CD4-positive, alpha-beta T cell treated with Interleukin-15 for 1 hour (primary cell): ENCODE data around the gene PICK1.
"Not testable (repeated sequence)": the region's sequence is repeated elsewhere in the genome, so short reads cannot be mapped to it uniquely, and the experiment has no call there.

Experiments
- DNase-seq: peaks from one replicate; pipeline ENCODE4 v3.0.0-alpha.2; 2020

The PICK1 gene

DNA sequence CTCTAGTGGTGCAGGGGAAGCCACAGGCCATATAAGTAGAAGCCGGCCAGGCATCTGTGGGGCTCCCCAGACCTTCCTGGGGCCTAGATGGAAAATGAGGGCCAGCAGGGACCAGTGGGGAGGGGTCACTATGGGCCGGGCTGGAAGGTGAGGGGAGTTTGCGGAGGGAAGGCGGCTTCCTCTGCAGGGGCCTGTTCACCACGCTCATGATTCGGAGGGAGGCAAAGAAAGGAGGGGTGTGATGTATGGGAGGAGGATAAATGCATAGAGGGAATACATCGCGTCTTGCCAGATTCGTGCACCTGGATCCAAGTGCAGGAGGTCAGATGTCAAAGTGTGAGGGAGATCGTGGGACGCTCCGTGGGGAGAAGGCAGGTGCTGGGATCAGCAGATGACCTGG, 19.9 kb downstream of the PICK1 start:
- no peak for DNase-seq

DNA sequence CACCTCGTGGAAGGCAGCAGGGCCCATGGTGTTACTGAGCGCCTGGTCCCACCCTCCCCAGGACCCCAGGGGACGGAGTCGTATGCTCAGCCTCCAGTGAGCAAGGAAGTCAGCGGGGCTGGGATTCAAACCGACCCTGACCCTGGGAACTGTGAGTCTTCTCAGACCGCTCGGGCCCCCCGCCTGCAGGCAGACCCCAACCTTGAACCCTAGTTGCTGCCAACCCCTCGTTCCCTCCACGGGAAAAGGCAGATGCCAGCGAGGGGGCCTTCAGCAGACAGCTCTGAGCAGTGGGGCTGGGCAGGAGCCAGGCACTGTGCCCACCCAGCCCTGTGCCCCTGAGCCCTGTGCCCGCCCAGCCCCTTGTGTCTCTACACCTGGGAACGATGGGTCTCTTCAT, 20.4 kb downstream of the PICK1 start:
- DNase-seq: no peak

DNA sequence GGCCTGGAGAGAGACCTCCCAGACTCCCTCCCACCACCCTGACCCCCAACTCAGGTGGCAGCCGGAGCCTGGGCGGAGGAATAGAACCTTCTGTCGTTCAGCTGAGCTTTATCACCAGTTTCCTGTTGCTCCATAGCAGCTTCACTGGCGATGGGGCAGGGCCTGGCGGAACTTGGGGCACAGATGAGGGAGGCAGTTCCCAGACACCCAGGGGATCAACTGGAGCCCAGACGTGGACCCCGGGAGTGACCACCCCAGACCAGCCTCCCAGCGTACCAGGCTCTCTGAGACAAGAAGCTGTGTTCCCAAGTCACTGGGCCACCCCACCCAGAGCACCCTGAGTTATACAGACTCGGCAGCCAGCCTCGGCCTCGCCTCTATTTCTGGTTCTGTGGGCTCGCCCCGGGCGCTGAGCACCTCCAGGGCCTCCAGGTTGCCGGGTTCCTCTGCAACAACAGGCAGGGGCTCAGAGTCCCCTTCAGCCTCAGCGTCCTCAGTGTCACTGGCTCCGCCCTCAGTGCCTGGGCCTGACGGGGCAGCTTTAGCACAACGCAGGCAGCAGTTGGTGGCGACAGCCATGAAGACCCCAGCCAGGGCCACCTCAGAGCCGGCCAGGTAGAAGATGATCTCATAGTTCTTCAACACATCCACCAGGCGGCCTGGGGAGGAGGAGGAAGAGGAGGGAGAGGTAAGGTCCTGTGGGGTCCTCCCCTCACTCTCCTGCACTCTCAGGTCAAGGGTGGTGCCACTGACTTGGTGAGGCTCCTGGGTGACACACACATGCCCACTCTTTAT, 21.0 kb downstream of the PICK1 start:
- DNase-seq: no peak

- DNase-seq: not testable (repeated sequence)
Observed at GRCh38 chr22:38079208-38079607, 22.0 kb downstream of the PICK1 start.

DNA sequence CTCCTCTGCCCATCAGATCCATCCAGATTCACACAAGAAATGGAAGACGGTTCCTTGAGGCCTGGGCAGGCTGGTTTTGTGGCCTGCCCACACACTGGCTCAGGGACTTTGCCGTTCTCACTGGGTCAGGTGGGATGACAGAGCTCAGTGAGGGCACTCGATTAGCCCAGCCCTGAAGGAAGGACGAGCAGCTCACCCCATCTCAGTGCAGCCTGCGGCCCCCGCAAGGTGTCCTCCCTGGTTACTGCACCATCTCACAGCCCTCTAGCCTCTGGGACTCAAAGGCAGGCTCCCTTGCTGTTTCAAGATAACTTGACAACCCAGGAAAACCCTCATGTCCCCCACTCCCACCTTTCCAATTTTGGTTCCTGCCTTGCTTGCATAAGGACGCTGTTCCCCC, 22.6 kb downstream of the PICK1 start:
- DNase-seq: no peak

GRCh38 chr22:38080474-38080849, 23.3 kb downstream of the PICK1 start:
- no peak for DNase-seq

DNA sequence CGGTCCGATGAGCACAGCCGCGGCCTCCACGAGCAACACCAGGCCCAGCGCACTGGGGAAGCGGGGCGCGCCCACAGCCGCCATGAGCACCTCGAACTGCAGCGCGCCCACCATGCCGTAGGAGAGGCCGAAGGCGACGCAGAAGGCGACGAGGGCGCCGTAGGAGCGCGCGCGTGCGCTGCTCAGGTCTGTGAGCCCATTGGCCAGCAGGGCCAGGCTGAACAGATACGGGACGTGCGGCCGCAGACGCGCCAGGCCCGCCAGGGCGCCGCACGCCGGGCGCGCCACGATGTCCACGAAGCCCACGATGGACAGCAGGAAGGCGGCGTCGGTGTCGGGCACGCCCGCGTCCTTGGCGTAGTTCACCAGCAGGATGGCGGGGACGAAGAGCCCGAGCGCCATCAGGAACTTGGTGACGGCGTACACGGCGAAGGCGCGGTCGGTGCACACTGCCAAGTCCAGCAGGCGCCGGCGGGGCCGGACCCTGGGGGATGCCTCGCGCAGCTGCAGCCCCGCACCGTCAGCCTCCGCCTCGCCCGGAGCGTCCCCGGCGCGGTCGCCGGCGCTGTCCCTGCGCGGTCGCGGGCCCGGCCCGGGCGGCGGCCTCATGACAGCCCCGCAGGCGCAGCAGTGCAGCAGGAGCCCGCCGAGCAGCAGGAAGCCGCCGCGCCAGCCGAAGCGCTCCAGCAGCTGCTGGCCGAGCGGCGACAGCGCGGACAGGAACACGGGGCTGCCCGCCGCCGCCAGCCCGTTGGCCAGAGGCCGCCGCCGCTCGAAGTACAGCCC, 23.8 kb downstream of the PICK1 start:
- DNase-seq: no peak

- no peak for DNase-seq
Observed at GRCh38 chr22:38081636-38081940, 24.4 kb downstream of the PICK1 start.

DNA sequence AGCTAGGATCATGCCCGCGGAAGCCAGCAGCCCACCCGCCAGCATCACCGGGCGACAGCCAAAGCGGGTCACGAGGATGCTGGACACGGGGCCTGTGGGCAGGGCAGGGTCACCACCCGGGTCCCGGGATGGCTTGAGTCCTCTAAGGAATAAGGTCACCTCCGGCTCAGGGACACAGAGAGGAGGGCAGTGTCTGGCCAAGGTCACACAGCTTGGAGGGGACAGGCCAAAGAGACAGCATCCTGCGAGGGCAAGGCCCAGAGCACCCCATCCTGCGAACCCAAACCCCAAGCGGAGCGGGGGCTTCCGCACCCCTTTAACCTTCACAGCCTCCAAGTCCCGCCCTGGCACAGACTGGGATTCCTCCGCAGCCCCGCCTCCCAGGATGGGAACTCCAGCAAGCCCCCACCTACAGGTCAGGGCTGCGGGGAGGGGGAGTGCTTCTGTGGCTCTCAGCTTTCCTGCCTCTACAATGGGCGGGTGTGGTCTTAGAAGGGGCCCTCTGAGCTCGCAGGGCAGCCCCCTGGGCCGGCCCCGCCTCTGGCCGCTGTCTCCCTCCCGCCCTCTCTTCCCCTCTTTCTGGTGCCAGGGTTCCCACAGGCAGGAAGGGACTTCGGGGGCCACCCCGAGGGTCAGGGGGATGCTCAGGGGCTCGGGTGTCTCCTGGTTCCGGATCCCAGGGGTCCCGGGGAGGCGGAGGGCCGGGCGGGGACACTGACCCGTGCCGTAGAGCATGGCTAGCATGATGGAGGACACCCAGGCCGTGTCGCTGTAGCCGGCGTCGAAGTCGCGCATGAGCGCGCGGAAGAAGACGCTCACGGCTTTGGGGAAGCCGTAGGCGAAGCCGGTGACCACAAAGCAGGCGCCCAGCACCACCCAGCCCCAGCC, 25.0 kb downstream of the PICK1 start:
- no peak for DNase-seq

DNA sequence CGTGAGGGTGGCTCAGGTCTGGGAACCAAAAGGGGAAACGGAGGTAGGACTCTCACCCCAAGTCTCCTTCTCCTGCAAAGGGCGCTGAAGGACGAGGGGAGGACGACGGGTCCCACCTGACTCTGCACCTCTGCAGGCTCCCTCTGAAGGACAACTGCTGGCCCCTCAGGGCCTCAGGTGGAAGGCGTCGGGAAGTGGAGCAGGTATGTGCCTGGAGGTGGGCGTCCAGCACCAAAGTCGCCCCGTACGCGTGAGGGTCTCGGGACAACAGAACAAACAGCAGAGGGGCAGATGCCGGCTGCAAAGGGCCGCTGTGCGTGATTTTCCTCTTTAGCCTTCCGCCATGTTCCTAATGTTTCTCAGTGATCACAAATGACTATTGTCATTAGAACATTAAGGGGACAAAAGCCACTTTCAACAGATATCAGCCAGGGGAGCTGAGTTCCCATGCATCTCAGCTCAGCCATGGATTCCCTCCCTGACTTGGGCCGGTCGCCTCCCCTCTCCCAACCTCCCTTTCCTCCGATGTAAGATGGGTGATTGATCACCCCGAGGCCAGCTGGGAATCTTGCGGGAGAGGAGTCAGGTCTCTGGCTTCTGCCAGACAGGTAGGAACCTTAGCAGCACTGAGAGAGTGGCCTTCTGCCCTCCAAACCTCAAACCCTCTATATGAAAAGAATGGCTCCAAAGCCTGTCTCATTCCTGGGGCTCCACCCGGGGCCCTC, 25.9 kb downstream of the PICK1 start:
- no peak for DNase-seq

DNA sequence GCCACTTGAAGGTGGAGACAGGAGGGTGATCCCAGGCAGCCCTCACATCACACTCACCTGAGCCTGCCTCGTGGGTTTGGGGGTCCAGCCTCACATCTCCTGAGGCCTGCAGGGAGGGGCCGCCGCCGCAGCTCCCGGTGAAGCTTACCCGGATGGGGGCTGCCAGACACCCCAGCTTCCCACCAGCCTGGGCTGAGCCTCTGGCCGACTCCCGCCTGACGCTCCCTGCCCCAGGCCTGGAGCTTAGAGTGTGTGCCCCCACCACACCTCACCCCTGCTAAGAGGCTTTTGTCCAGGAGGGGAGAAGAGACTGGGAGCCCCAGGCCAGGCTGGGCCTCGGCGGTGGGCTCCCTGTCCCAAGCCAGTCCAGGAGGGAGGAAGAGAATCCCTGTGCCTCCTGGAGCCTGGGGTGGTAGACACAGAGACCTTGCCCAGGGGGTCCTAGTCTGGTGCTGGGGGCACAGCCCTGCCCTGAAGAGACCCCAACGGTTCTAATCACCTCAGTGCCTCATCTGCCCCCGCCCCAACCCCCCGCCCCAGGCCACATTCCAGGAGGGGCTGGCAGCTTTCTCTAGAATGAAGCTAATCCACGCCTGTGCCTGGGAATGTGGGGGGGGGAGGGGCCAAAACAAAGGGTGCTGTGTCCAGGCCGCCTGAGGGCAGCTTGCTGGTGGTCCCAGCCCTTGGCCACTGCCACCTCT, 26.9 kb downstream of the PICK1 start, which contains the start of gene SLC16A8:
Gene SLC16A8, minus strand, starts transcription at position 254 of the 701 bp plus-strand sequence. CDS start 1,311 bp downstream, outside the sequence.
- no peak for DNase-seq

GRCh38 chr22:38085056-38085455, 27.9 kb downstream of the PICK1 start:
- DNase-seq: no peak

GRCh38 chr22:38085501-38085900, 28.3 kb downstream of the PICK1 start:
- DNase-seq: no peak

- DNase-seq: no peak
Observed at GRCh38 chr22:38086001-38086845, 29.0 kb downstream of the PICK1 start.

DNA sequence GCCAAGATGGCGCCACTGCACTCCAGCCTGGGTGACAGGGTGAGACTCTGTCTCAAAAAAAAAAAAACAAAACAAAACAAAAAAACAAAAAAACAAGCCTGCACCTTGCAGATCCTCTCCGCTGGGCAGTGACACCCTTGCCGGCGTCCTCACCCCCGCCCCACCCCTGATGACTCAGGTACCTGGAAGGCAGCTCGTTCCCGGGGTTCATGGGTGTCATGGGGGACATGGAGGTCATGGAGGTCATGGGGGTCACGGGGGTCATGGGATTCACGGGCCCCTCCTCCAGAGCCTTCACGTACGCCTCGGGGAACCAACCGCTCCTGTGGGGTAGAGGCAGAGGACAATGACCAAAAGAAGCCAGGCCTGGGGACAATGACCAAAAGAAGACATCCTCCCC, 29.7 kb downstream of the PICK1 start:
- DNase-seq: no peak

GRCh38 chr22:38087855-38088254, 30.7 kb downstream of the PICK1 start:
- no peak for DNase-seq

DNA sequence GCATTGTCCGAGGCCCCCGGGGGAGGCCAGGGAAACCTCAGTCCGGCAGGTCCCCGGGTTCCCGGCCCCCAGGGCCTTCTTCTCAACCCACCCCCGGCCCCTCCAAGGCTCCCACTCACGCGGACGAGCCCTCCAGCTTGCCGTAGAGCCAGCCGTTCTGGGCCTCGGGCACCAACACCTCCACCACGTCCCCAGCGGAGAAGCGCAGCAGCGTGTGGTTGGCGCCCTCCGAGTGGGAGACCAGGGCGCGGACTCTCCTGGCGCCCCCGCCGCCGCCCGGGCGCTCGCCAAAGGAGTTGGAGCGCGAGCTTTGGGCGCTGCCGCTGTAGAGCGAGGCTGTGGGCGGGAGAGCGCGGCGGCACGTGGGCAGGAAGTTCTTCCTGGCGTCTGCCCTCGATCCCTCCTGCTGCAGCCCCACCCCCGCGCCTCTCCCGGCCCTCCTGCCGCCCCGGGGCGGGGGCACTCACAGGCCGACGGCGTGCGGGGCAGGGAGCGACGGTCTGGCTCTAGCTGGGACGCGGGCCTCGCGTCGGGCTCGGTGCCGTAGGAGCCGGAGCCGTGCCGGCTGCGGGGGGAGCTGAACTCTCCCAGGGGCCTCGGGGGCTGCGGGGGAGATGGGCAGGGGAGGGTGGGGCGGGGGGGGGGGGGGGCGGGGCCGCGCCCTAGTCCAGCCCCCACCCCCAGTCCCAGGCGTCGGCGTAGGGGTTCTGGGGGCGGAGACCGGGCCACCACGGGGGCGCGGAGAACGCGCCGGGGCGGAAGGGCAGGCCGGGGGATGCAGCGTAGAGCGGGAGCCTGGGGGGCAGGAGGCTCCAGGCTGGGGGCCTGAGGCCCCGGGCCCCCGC, 31.6 kb downstream of the PICK1 start:
- DNase-seq: no peak

- no peak for DNase-seq
Observed at GRCh38 chr22:38089474-38089851, 32.3 kb downstream of the PICK1 start.

DNA sequence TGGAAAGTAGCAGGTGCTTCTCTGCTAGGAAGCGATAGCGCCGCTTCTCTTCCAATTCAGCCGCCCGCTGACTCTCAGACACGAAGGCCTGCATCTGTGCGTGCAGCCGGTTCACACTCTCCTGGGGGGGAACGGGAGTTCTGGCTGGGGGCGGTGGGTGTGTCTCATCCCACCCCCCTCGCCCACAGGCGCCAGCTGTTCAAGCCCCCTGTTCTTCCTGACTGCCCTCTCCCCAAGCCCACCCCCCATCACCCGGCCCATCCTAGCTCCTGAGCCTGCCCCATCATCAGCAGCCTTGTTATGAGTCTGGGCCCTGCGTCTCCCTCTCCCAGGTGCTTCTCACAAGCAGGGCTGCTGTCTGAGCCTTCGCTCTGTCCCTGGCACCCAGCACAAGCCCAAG, 39.9 kb downstream of the PICK1 start:
- no peak for DNase-seq
